Measurements from ENCODE around the gene CNTNAP5.

CNTNAP5 gene

GRCh38 chr2:124804014-124804940 lies 779.2 kb downstream of the CNTNAP5 start:
- H3K4me3 ChIP-seq (ENCODE audit: low read depth, low read length) = no peak overlapping the region
- H3K9ac ChIP-seq (ENCODE audit: low read depth, low read length) = no peak overlapping the region
- no peaks in the 10 kb centered on the region for H3K9me3 ChIP-seq (ENCODE audit: control insufficient read depth, insufficient read depth, low read length)
- no peaks in the 10 kb centered on the region for H3K27me3 ChIP-seq (ENCODE audit: control insufficient read depth, insufficient read depth, low read length)
- H3K36me3 ChIP-seq (ENCODE audit: control insufficient read depth, insufficient read depth, low read length) = no peaks in the 10 kb centered on the region
- H3K4me1 ChIP-seq (ENCODE audit: control insufficient read depth, insufficient read depth, low read length) = no peaks in the 10 kb centered on the region

GRCh38 chr2:124805060-124805459 lies 780.0 kb downstream of the CNTNAP5 start:
- H3K9me3 ChIP-seq (ENCODE audit: control insufficient read depth, insufficient read depth, low read length) = no peaks in the 10 kb centered on the region
- H3K4me1 ChIP-seq (ENCODE audit: control insufficient read depth, insufficient read depth, low read length) = no peaks in the 10 kb centered on the region
- no peak overlapping the region for H3K9ac ChIP-seq (ENCODE audit: low read depth, low read length)
- H3K36me3 ChIP-seq (ENCODE audit: control insufficient read depth, insufficient read depth, low read length) = no peaks in the 10 kb centered on the region
- H3K4me3 ChIP-seq (ENCODE audit: low read depth, low read length) = no peak overlapping the region
- no peaks in the 10 kb centered on the region for H3K27me3 ChIP-seq (ENCODE audit: control insufficient read depth, insufficient read depth, low read length)

DNA sequence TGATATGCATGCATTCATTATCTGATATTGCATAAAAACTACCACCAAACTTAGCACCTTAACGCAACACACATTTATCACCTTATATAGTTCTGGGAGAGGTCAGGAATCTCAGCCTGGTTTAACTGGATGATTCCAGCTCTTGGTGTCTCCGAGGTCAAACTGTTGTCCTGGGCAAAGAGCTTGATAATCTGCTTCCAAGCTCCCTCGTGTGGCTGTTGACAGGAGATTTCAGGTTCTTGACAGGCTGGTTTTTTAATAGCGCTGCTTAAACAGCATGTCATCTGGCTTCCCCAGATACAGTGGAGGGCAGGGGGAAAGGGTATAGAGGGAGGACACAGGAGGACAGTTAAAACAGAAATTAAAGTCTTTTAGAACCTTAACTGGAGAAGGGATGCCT lies 785.0 kb downstream of the CNTNAP5 start:
- H3K9me3 ChIP-seq (ENCODE audit: control insufficient read depth, insufficient read depth, low read length) = no peaks in the 10 kb centered on the region
- no peak overlapping the region for H3K4me3 ChIP-seq (ENCODE audit: low read depth, low read length)
- H3K4me1 ChIP-seq (ENCODE audit: control insufficient read depth, insufficient read depth, low read length) = no peaks in the 10 kb centered on the region
- H3K9ac ChIP-seq (ENCODE audit: low read depth, low read length) = no peak overlapping the region
- no peaks in the 10 kb centered on the region for H3K27me3 ChIP-seq (ENCODE audit: control insufficient read depth, insufficient read depth, low read length)
- H3K36me3 ChIP-seq (ENCODE audit: control insufficient read depth, insufficient read depth, low read length) = no peaks in the 10 kb centered on the region

DNA sequence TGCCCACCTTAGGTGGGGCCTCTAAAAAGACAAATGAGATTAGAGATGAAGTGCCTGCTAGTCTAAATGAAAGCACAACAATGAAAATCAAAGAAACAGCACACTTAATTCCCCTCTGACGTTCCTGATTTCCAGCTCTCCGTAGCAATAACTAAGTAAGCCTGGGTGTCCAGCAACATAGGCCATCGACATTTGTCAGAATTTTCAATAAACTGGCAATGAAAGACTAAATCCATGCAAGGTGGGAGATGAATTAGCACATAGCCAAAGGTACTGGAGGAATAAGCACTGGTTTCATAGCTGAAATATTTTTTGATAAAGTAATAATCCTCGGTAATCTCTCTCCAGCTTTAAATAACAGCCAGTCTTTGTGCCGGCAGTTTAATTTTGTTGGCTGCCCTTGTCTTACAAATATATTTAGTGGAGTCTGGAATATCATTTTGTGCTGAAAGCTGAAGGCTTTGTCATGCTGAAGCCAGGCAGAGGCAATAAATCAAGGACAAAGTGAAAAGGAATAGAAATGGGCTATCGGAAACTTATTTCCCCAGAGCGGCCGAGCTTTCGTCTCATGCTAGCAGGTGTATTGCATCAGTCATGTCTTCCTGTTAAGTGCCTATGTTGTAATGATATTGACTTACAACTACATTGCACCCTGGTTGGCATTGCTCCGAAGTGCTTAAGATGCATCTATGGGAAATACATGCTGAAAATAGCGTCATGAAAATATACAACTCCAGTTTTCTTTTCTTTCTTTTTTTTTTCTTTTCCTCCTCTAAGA lies 790.1 kb downstream of the CNTNAP5 start:
- Histone ChIP-seq H3K4me1 (ENCODE audit: control insufficient read depth, insufficient read depth, low read length) (no peaks in the 10 kb centered on the region), H3K27me3 (ENCODE audit: control insufficient read depth, insufficient read depth, low read length) (no peaks in the 10 kb centered on the region), H3K4me3 (ENCODE audit: low read depth, low read length) (no peak overlapping the region), H3K9me3 (ENCODE audit: control insufficient read depth, insufficient read depth, low read length) (no peaks in the 10 kb centered on the region), H3K9ac (ENCODE audit: low read depth, low read length) (no peak overlapping the region), H3K36me3 (ENCODE audit: control insufficient read depth, insufficient read depth, low read length) (no peaks in the 10 kb centered on the region)

DNA sequence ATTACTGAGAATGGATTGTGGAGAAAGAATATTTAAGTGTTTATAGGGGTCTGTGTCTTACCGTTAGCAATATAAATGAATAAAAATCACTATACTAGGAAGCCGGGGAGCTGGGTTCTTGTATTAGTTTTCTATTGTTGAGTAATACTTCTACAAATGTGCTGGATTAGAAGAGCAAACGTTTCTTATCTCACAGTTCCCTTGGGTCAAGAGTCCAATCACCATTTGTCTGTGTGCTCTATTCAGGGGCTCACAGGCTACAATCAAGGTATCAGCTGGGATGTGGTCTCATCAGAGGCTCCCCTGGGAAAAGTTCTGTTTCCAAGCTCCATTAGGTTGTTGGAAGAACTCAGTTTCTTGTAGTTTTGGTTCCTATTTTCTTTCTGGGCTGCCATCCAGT lies 790.9 kb downstream of the CNTNAP5 start:
- Histone ChIP-seq H3K4me1 (ENCODE audit: control insufficient read depth, insufficient read depth, low read length) (no peaks in the 10 kb centered on the region), H3K9me3 (ENCODE audit: control insufficient read depth, insufficient read depth, low read length) (no peaks in the 10 kb centered on the region), H3K4me3 (ENCODE audit: low read depth, low read length) (no peak overlapping the region), H3K27me3 (ENCODE audit: control insufficient read depth, insufficient read depth, low read length) (no peaks in the 10 kb centered on the region), H3K9ac (ENCODE audit: low read depth, low read length) (no peak overlapping the region), H3K36me3 (ENCODE audit: control insufficient read depth, insufficient read depth, low read length) (no peaks in the 10 kb centered on the region)

- H3K9ac ChIP-seq (ENCODE audit: low read depth, low read length) = no peak overlapping the region
- no peaks in the 10 kb centered on the region for H3K4me1 ChIP-seq (ENCODE audit: control insufficient read depth, insufficient read depth, low read length)
- no peaks in the 10 kb centered on the region for H3K36me3 ChIP-seq (ENCODE audit: control insufficient read depth, insufficient read depth, low read length)
- H3K4me3 ChIP-seq (ENCODE audit: low read depth, low read length) = no peak overlapping the region
- H3K9me3 ChIP-seq (ENCODE audit: control insufficient read depth, insufficient read depth, low read length) = no peaks in the 10 kb centered on the region
- no peaks in the 10 kb centered on the region for H3K27me3 ChIP-seq (ENCODE audit: control insufficient read depth, insufficient read depth, low read length)
Observed at GRCh38 chr2:124822516-124822915, 797.4 kb downstream of the CNTNAP5 start.

- Histone ChIP-seq H3K4me3 (ENCODE audit: low read depth, low read length) (no peak overlapping the region), H3K4me1 (ENCODE audit: control insufficient read depth, insufficient read depth, low read length) (no peaks in the 10 kb centered on the region), H3K36me3 (ENCODE audit: control insufficient read depth, insufficient read depth, low read length) (no peaks in the 10 kb centered on the region), H3K9me3 (ENCODE audit: control insufficient read depth, insufficient read depth, low read length) (no peaks in the 10 kb centered on the region), H3K27me3 (ENCODE audit: control insufficient read depth, insufficient read depth, low read length) (no peaks in the 10 kb centered on the region), H3K9ac (ENCODE audit: low read depth, low read length) (no peak overlapping the region)
Observed at GRCh38 chr2:124824441-124824840, 799.4 kb downstream of the CNTNAP5 start.

DNA sequence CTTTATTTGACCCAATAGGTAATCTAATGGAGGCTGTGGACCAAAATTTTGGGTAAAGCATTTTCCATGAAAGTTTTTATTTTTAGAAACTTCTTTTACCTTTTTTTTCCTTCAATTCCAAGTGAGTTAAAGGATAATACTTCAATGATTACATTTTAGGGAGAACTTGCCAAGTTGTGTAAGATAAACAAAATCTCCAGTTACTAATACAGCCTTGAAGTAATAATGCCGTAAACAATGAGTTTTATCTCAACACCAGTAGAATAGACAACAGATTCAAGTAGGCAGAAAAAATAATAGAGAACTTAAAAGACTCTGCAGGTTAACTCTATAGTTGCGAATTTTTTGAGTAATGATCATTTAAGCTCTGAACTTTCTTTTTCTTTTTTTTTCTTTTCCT lies 807.4 kb downstream of the CNTNAP5 start:
- Histone ChIP-seq H3K4me3 (ENCODE audit: low read depth, low read length) (no peak overlapping the region), H3K4me1 (ENCODE audit: control insufficient read depth, insufficient read depth, low read length) (no peaks in the 10 kb centered on the region), H3K9me3 (ENCODE audit: control insufficient read depth, insufficient read depth, low read length) (no peaks in the 10 kb centered on the region), H3K27me3 (ENCODE audit: control insufficient read depth, insufficient read depth, low read length) (no peaks in the 10 kb centered on the region), H3K36me3 (ENCODE audit: control insufficient read depth, insufficient read depth, low read length) (no peaks in the 10 kb centered on the region), H3K9ac (ENCODE audit: low read depth, low read length) (no peak overlapping the region)

DNA sequence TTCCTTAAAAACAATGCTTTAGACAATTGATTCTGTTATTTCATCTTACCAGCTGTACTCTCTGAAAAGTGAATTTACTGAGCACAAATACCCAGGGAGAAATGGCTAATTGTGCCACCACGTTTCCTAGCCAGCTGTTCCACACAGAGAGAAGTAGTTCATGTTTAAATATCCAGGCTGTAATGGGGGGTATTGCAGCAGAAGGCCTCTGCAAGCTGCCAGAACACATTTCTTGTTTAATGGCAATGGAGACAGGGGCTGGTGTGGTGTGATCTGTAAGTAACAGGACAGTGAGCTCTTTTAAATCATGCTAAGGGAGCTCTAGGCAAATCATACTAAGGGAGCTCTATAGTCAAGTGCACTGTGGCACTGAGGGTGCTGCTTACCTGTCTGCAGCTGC lies 809.2 kb downstream of the CNTNAP5 start:
- no peaks in the 10 kb centered on the region for H3K36me3 ChIP-seq (ENCODE audit: control insufficient read depth, insufficient read depth, low read length)
- H3K4me1 ChIP-seq (ENCODE audit: control insufficient read depth, insufficient read depth, low read length) = no peaks in the 10 kb centered on the region
- H3K9me3 ChIP-seq (ENCODE audit: control insufficient read depth, insufficient read depth, low read length) = no peaks in the 10 kb centered on the region
- H3K4me3 ChIP-seq (ENCODE audit: low read depth, low read length) = no peak overlapping the region
- no peak overlapping the region for H3K9ac ChIP-seq (ENCODE audit: low read depth, low read length)
- no peaks in the 10 kb centered on the region for H3K27me3 ChIP-seq (ENCODE audit: control insufficient read depth, insufficient read depth, low read length)

DNA sequence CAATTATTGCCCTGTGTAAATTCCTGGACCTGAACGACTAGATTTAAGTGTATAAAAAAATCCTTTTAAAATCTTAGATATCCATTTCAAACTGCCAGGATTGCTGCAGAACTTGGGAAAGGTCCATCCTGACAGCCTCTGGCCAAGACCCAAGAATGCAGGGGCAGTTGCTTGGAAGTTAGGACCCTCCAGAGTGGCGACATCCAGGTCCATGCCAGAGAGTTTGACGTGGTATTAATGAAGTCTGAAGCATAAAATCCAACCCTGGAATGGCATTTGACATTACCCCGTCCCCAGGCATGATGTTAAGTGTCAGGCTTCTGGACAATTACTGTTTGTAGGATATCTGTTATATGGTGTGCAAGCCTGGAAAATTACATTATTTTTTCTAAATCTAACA lies 810.2 kb downstream of the CNTNAP5 start:
- Histone ChIP-seq H3K4me3 (ENCODE audit: low read depth, low read length) (no peak overlapping the region), H3K9me3 (ENCODE audit: control insufficient read depth, insufficient read depth, low read length) (no peaks in the 10 kb centered on the region), H3K36me3 (ENCODE audit: control insufficient read depth, insufficient read depth, low read length) (no peaks in the 10 kb centered on the region), H3K27me3 (ENCODE audit: control insufficient read depth, insufficient read depth, low read length) (no peaks in the 10 kb centered on the region), H3K4me1 (ENCODE audit: control insufficient read depth, insufficient read depth, low read length) (no peaks in the 10 kb centered on the region), H3K9ac (ENCODE audit: low read depth, low read length) (no peak overlapping the region)

DNA sequence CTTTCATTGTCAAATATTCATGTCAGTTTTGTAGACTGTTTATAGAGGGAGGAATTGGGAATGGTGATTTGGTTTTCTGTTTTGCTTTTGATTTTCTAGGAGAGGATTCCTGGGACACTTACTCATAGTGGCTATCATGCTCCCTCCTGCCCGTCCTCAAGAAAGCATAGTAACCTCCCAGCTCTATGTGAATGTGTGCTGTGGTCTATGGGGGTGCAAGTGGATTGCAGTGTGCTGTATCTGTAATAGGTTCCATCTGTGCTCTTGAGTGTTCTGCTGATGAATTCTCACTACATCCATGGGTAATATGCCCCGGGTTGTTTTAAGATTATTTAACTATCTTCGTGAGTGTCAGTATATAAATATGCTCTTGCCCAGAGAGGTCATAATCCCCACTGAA lies 811.3 kb downstream of the CNTNAP5 start:
- no peaks in the 10 kb centered on the region for H3K36me3 ChIP-seq (ENCODE audit: control insufficient read depth, insufficient read depth, low read length)
- no peaks in the 10 kb centered on the region for H3K4me1 ChIP-seq (ENCODE audit: control insufficient read depth, insufficient read depth, low read length)
- no peak overlapping the region for H3K4me3 ChIP-seq (ENCODE audit: low read depth, low read length)
- no peaks in the 10 kb centered on the region for H3K9me3 ChIP-seq (ENCODE audit: control insufficient read depth, insufficient read depth, low read length)
- H3K27me3 ChIP-seq (ENCODE audit: control insufficient read depth, insufficient read depth, low read length) = no peaks in the 10 kb centered on the region
- no peak overlapping the region for H3K9ac ChIP-seq (ENCODE audit: low read depth, low read length)

DNA sequence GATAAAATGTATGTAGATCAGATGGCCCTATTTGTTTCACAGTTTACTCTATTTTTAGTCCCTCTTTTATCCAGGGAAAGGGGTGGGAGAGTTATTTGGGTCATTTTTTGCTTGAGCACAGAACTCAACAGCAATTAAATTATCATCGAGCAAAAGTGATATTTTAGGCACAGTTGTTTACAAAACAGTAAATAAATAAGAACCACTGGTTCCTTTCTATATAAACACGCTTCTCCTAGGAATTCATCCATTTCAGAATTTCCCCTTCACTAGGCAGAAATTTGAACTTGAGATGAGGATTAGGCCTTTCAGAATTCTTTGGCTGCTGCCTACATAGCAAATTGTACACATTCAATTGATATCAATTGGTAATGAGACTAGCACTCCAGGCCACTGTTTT lies 812.4 kb downstream of the CNTNAP5 start:
- no peaks in the 10 kb centered on the region for H3K9me3 ChIP-seq (ENCODE audit: control insufficient read depth, insufficient read depth, low read length)
- H3K36me3 ChIP-seq (ENCODE audit: control insufficient read depth, insufficient read depth, low read length) = no peaks in the 10 kb centered on the region
- H3K4me1 ChIP-seq (ENCODE audit: control insufficient read depth, insufficient read depth, low read length) = no peaks in the 10 kb centered on the region
- no peak overlapping the region for H3K4me3 ChIP-seq (ENCODE audit: low read depth, low read length)
- H3K27me3 ChIP-seq (ENCODE audit: control insufficient read depth, insufficient read depth, low read length) = no peaks in the 10 kb centered on the region
- no peak overlapping the region for H3K9ac ChIP-seq (ENCODE audit: low read depth, low read length)

Data from iPS-15b (cell line).